ENCODE measurements around the gene PSMA7. TPM values are rescaled to one million over a fixed set of nuclear protein-coding genes. Genes with fewer than 3 reads are reported as not detected.

Gene PSMA7
- total and polyA plus RNA-seq, 2 donors (not counting 1 experiment from before 2014, with no cell fraction given): 140 to 252 TPM

DNA sequence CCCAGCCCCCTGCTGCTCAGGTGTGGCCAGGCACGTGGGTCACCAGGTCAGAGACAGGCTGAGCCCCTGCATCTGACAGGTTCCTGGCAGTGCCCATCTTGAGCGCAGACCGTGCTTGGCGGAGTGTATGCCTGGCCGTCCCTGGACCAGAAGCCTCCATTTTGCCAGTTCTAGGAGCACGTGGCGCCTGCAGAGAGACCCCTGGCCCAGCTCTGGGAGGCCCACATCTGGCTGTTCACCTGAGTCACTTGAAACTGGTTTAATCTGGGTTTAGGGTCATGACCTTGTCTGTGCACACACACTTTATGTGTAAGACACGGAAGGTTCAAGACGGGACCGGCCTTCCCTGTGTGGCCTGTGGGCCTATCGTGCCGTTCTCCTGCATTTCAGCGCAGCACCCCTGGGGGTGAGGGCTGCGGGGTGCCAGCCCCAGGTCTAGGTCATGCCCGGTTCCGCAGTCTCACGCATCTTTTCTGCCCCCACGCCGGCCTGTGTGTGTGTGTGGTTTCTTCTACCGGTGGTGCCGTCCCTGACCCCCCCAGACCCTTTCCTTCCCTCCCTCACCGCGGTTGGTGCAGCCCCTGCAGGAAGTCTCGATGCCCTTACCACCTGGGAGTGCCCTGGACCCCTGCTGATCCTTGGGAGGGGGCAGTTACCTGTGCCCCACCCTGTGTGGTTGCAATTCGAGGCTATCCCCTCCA is 14.3 kb upstream of the PSMA7 start:
- peaks cover 11% of the 10 kb centered on the region for H3K4me1 Mint-ChIP-seq
- H3K27me3 Mint-ChIP-seq: no peaks in the 10 kb centered on the region
- Histone ChIP-seq H3K27ac (ENCODE audit: low read length in 2 of 2) (no peak overlapping the region), H3K9me3 (ENCODE audit: control extremely low read depth in 1 of 3, control insufficient read depth in 2 of 3, insufficient read depth in 1 of 3, low read length in 2 of 3) (peaks cover 0 to 14% (median 0%) of the 10 kb centered on the region in 3 donors), H2AFZ (ENCODE audit: insufficient read depth, low read depth, low read length, poor library complexity, severe bottlenecking) (no peak overlapping the region), H3K79me2 (ENCODE audit: control insufficient read depth, insufficient read depth, low read length) (peaks cover 51% of the 10 kb centered on the region), H3K36me3 (replicated peaks in 1 of 2; ENCODE audit: control extremely low read depth in 1 of 2, control insufficient read depth in 1 of 2, extremely low read depth in 1 of 2, insufficient read depth in 2 of 2, low read length in 1 of 2) (peaks cover 0 to 12% of the 10 kb centered on the region in 2 experiments), H3K4me1 (ENCODE audit: control insufficient read depth in 2 of 2, insufficient read depth in 2 of 2, low read length in 2 of 2) (peaks cover 0 to 4% of the 10 kb centered on the region in 2 donors), H3K4me2 (replicated peaks; ENCODE audit: low read depth, low read length, poor library complexity, severe bottlenecking) (no peak overlapping the region), H4K20me1 (ENCODE audit: control insufficient read depth, insufficient read depth, low read length, poor library complexity, severe bottlenecking) (peaks cover 31% of the 10 kb centered on the region), H3K4me3 (ENCODE audit: control extremely low read depth in 1 of 5, extremely low read depth in 1 of 5, insufficient read depth in 1 of 5, low read depth in 2 of 5, low read length in 4 of 5) (no peak overlapping the region), H3K27me3 (replicated peaks in 1 of 4; ENCODE audit: control extremely low read depth in 1 of 4, control insufficient read depth in 3 of 4, insufficient read depth in 4 of 4, low read length in 3 of 4) (no peaks in the 10 kb centered on the region), H3K9ac (ENCODE audit: low read length) (no peak overlapping the region)
- TF ChIP-seq CTCF (IDR thresholded peaks at IDR 0.05) (no peak), EZH2 (IDR thresholded peaks at IDR 0.05; ENCODE audit: borderline replicate concordance, insufficient read depth, low read depth, low read length, poor library complexity, severe bottlenecking) (no peak)
- H3K27ac Mint-ChIP-seq: no peak overlapping the region
- POLR2A ChIA-PET: no interaction called here
- no peak overlapping the region for H3K4me3 Mint-ChIP-seq
- intact Hi-C loops (cut with micrococcal nuclease): no loop called here
- H3K9me3 Mint-ChIP-seq (ENCODE audit: insufficient read depth): peaks cover 6% of the 10 kb centered on the region
- no peak for ATAC-seq (ENCODE audit: low read depth)
- 91% methylated on average over 22 of the region's 25 CpGs for WGBS (ENCODE audit: insufficient coverage)
- no peak for DNase-seq
- CTCF ChIA-PET: interaction anchor here (1.2 to 1.5 kb wide), 2 partner anchors 147 kb away, joined by 4 to 13 read pairs; no protein-coding TSS in a partner anchor
